ENCODE measurements around the gene TVP23C.

GRCh38 chr17:15481481-15481880 lies 81.8 kb downstream of the TVP23C start:
- TF ChIP-seq CTCF (IDR thresholded peaks at IDR 0.05) (no peak), REST (IDR thresholded peaks at IDR 0.05; ENCODE audit: insufficient read depth in 1 of 2, low read depth in 2 of 2, low read length in 1 of 2) (no peak), POLR2AphosphoS5 (IDR thresholded peaks at IDR 0.05; ENCODE audit: low read depth, low read length) (no peak), SIN3A (IDR thresholded peaks at IDR 0.05; ENCODE audit: borderline replicate concordance, insufficient read depth, low read depth, low read length) (no peak), TCF7L2 (IDR thresholded peaks at IDR 0.05; ENCODE audit: low read depth, low read length) (no peak)
